H7 (cell line): ENCODE data around the gene CLASP1. TPM values are rescaled to one million over a fixed set of nuclear protein-coding genes. Genes with fewer than 3 reads are reported as not detected.
"Not testable (repeated sequence)": the region's sequence is repeated elsewhere in the genome, so short reads cannot be mapped to it uniquely, and the experiment has no call there.

Source experiments
- DNase-seq: peaks from one replicate; pipeline ENCODE4 v3.0.0; 2012
- H3K27me3 ChIP-seq: 2 replicates; pipeline ENCODE4 v1.6.0; 2011; ENCODE audit warnings: mild to moderate bottlenecking, low read length; ENCODE audit not compliant: control insufficient read depth, insufficient read depth
- H3K36me3 ChIP-seq: replicated peaks from 2 replicates; pipeline ENCODE4 v1.5.1; 2011; ENCODE audit warnings: low read length; ENCODE audit not compliant: control insufficient read depth, insufficient read depth
- H3K4me3 ChIP-seq: 2 replicates; pipeline ENCODE4 v1.5.1; 2011; ENCODE audit warnings: low read depth, mild to moderate bottlenecking, control low read depth, low read length, moderate library complexity; ENCODE audit not compliant: insufficient read depth
- total RNA-seq: library from RNA; depleted of rRNA; stranded (reverse); fragments of >200 nt; shearing (Covaris generic); gene quantifications from 2 replicates; pipeline ENCODE4 v1.2.3, GENCODE V29; 2014

CLASP1 gene
- total RNA-seq, 1 experiment from 2014 or later: 22.9 TPM

DNA sequence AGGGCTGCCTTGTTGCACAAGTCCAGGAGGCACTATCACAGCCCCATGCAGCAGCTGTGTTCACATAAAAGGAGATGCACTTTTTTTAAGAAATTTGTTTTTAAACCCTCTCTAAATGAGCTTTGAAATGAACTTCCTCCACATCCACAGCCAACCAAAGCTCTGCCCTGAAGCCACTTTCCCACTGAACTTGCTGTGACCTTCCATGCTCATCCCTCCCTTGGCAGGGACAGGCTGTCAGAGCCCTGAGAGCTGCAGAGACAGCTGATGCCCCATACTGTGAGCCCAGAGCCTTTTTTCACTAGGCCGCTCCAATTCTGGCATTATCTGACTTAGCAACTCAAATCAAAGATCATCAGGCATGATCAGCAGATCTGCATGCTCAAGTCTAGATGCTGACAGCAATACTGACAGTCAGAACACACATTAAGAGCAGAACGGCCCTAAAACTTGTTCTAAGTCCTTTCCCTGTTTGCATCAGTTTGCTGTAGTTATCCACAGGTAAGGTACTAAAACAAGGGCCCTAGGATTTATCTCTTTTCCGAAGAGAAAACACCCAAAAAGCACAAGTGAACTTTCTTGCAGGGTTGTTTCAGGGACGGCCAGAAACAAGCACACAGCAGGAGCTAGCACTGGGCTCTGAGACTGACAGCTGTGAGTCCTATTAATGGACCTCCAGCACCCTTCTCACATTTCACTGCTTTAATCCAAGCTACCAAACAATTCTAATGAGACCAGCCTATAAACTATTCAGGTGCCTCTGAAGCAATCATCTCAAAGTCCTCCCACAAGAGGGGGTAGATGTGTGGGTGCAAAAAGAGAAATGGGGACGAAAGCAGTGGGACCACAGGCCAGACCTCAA, 83.6 kb downstream of the CLASP1 start:
- H3K27me3 ChIP-seq: no peaks in the 10 kb centered on the region
- no peak for DNase-seq
- H3K36me3 ChIP-seq: no peaks in the 10 kb centered on the region
- H3K4me3 ChIP-seq: no peak overlapping the region

- Histone ChIP-seq H3K36me3 (no peaks in the 10 kb centered on the region), H3K27me3 (no peaks in the 10 kb centered on the region), H3K4me3 (no peak overlapping the region)
- no peak for DNase-seq
These were observed 84.4 kb downstream of the CLASP1 start for GRCh38 chr2:121564905-121565304.

- DNase-seq, H3K4me3 ChIP-seq, H3K36me3 ChIP-seq, H3K27me3 ChIP-seq: not testable (repeated sequence)
These were observed 85.5 kb downstream of the CLASP1 start for GRCh38 chr2:121563754-121564153.

GRCh38 chr2:121562269-121563176, 86.7 kb downstream of the CLASP1 start:
- H3K4me3 ChIP-seq: no peak overlapping the region
- H3K36me3 ChIP-seq: no peaks in the 10 kb centered on the region
- no peak for DNase-seq
- no peaks in the 10 kb centered on the region for H3K27me3 ChIP-seq

GRCh38 chr2:121561617-121562268, 87.5 kb downstream of the CLASP1 start:
- Histone ChIP-seq H3K36me3 (no peaks in the 10 kb centered on the region), H3K27me3 (no peaks in the 10 kb centered on the region), H3K4me3 (no peak overlapping the region)
- no peak for DNase-seq

DNA sequence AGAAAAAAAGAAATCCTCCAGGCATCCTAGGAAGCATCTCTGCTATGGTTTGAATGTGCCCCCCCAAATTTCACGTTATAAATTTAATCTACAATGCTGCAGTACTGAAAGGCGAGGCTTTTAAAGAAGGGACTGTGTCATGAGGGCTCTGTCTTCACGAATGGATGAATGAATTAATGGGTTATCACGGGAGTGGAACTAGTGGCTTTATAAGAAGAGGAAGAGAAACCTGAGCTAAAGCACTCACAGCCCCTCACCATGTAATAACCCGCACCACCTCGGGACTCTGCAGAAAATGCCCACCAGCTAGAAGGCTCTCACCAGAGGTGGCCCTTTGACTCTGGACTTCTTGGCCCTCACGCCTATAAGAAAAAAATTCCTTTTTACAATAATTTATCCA, 90.9 kb downstream of the CLASP1 start:
- no peak for DNase-seq
- Histone ChIP-seq H3K36me3 (no peaks in the 10 kb centered on the region), H3K27me3 (no peaks in the 10 kb centered on the region), H3K4me3 (no peak overlapping the region)

DNA sequence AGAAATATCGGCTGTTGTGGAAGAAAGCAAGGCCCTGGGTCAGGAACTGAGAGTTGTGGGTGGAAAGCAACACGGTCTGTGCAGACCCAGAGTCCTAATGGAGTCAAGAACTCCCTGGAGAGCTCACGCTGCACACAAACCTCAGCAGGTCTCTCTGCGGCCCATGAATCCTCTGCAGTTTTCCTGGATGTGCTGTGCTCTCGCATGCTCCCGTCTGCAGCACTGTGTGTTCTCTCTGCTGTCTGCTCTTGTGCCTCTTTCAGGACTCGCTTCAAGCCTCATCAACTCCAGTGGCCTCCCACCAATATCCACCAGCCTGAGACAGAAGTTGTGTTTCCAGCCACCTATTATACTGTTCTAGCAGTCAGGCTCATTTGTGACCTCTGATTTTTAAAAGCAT, 94.3 kb downstream of the CLASP1 start:
- Histone ChIP-seq H3K36me3 (no peaks in the 10 kb centered on the region), H3K27me3 (no peaks in the 10 kb centered on the region), H3K4me3 (no peak overlapping the region)
- no peak for DNase-seq

- not testable (repeated sequence) for H3K27me3 ChIP-seq
These were observed 96.6 kb downstream of the CLASP1 start for GRCh38 chr2:121552477-121553180.

DNA sequence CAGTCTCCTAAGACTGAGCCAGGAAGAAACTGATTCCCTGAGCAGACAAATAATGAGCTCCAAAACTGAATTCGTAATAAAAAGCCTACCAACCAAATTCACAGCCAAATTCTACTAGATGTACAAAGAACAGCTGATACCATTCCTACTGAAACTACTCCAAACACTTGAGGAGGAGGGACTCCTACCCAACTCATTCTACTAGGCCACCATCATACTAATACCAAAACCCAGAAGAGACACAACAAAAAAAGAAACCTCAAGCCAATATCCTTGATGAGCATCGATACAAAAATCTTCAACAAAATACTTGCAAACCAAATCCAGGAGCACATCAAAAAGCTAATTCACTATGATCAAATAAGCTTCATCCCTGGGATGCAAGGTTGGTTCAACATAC, 98.6 kb downstream of the CLASP1 start:
- DNase-seq: no peak
- H3K27me3 ChIP-seq: no peaks in the 10 kb centered on the region
- H3K36me3 ChIP-seq: no peaks in the 10 kb centered on the region
- H3K4me3 ChIP-seq: no peak overlapping the region

More at GRCh38 chr2:121552477-121553180, 96.6 kb downstream of the CLASP1 start:
- H3K4me3 ChIP-seq, H3K36me3 ChIP-seq, DNase-seq: not testable (repeated sequence)

DNA sequence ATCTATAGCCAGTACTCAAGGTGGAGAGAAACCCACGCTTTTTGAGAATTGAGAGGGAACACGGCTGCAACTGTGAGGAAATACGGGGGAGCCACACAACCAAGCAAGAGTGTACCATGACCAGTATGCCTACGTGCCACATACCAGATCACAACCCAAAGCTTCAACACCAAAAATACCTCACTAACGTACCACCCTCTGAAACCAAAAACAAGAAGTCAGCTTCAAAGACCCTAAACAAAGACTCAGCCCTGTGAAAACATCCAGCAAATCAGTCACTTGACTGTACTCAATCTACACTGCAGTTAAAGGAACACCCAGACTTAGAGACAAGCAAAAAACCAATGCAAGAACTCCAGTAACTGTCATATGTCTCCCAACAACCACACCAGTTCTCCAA, 101.6 kb downstream of the CLASP1 start:
- DNase-seq: no peak
- no peaks in the 10 kb centered on the region for H3K36me3 ChIP-seq

DNA sequence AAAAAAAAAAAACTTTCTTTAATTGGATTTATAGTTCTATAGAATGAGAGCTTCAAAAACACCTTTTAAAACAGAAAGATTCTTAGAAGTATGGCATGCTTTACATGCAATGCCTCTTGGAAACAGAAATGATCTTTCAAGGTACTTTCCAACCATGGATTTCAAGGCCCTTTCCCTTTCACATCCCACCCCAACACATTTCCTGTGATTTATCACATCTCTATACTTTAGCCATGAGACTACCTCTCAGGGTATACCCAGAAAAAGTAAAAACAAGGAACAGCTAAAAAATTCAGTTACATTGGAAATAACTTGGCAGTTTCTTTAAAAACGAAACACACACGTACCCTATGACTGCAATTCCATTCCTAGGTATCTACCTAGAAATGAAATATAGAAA, 103.3 kb downstream of the CLASP1 start:
- Histone ChIP-seq H3K36me3 (no peaks in the 10 kb centered on the region), H3K4me3 (no peak overlapping the region), H3K27me3 (no peaks in the 10 kb centered on the region)
- DNase-seq: no peak

More for the DNA sequence above, 101.6 kb downstream of the CLASP1 start:
- no peaks in the 10 kb centered on the region for H3K27me3 ChIP-seq
- H3K4me3 ChIP-seq: no peak overlapping the region

- no peaks in the 10 kb centered on the region for H3K36me3 ChIP-seq
- no peak overlapping the region for H3K4me3 ChIP-seq
- DNase-seq: no peak
- H3K27me3 ChIP-seq: no peaks in the 10 kb centered on the region
These were observed 104.0 kb downstream of the CLASP1 start for GRCh38 chr2:121545257-121545656.

DNA sequence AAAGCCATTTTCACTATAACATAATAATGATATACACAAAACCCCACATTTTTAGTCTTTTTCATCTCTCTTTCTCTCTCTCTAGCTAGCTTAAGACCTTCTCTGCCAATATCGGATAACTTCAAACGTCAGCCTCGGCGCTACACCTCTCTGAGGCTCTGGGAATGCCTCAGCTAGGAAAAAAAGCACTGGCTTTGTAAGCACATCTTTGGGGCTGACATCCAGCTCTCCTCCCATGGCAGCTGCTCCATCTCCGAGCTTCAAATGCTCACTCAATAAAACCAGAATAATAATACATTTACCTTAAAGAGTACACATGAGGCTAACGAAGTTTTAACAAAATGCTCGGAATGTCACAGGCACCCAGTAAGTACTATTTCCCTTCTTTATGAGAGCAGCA, 107.8 kb downstream of the CLASP1 start:
- Histone ChIP-seq H3K4me3 (no peak overlapping the region), H3K27me3 (no peaks in the 10 kb centered on the region), H3K36me3 (no peaks in the 10 kb centered on the region)
- no peak for DNase-seq
